GM12878 (cell line): ENCODE data around the gene SH2D5. TPM values are rescaled to one million over a fixed set of nuclear protein-coding genes. Genes with fewer than 3 reads are reported as not detected.

Experiments
- CREB1 ChIP-seq: IDR thresholded peaks from 2 replicates; pipeline ENCODE4 v1.6.1; 2012; ENCODE audit warnings: low read depth, mild to moderate bottlenecking, inconsistent platforms
- CREM ChIP-seq: IDR thresholded peaks from 2 replicates; pipeline ENCODE4 v1.6.1; 2014; ENCODE audit warnings: antibody characterized with exemption, low read depth
- FOXM1 ChIP-seq: IDR thresholded peaks from 2 replicates; pipeline ENCODE4 v1.6.1; 2012; ENCODE audit warnings: low read depth, mild to moderate bottlenecking, inconsistent platforms, low read length, moderate library complexity
- IRF4 ChIP-seq: IDR thresholded peaks from 2 replicates; pipeline ENCODE4 v1.6.1; 2011; ENCODE audit warnings: low read depth, low read length
- KLF5 ChIP-seq: fragments of 450-650 bp; IDR thresholded peaks from 2 replicates; pipeline ENCODE4 v1.6.1; 2014; ENCODE audit warnings: mild to moderate bottlenecking; ENCODE audit not compliant: partially characterized antibody
- polyA plus RNA-seq, 11 experiments: library from polyadenylated mRNA; depleted of rRNA in 4 of 11; unstranded in 6 of 11; stranded (reverse) in 5 of 11; fragments of >200 nt; fragmentation: Nextera tagmentation in 4 of 11; fragmentation: Illumina TruSeq in 1 of 11; extraction: Ambion mirVana in 4 of 11; extraction: Trizol in 1 of 11; gene quantifications; 1 replicate in 1 of 11; 2 replicates in 10 of 11; pipeline versions ENCODE4 v1.2.1 to v1.2.3, GENCODE V29; 2011 to 2016; ENCODE audit warnings: inconsistent platforms in 2 of 11, missing spikeins in 2 of 11, low read depth in 1 of 11
- total RNA-seq, 4 experiments: library from RNA; depleted of rRNA in 3 of 4; stranded (reverse); fragments of >200 nt in 3 of 4; fragmentation: Illumina TruSeq in 1 of 4; extraction: Trizol in 1 of 4; gene quantifications; 2 replicates each; pipeline versions ENCODE4 v1.2.1 to v1.2.3, GENCODE V29; 2013 to 2021
- TF ChIP-seq, protein P1 (sequence below): IDR thresholded peaks from 2 replicates; pipeline ENCODE4 v1.6.1; 2012; ENCODE audit warnings: mild to moderate bottlenecking, low read depth, low read length
- TF ChIP-seq, protein P2 (sequence below): fragments of 450-650 bp; IDR thresholded peaks from 2 replicates; pipeline ENCODE4 v1.6.1; 2016; ENCODE audit warnings: mild to moderate bottlenecking

The SH2D5 gene
- total and polyA plus RNA-seq, 10 of the 15 experiments (the other 5 are each of a cell fraction or from before 2014, with no cell fraction given), result 0.03 to 0.62 (median 0.20) TPM; not detected in 3

DNA sequence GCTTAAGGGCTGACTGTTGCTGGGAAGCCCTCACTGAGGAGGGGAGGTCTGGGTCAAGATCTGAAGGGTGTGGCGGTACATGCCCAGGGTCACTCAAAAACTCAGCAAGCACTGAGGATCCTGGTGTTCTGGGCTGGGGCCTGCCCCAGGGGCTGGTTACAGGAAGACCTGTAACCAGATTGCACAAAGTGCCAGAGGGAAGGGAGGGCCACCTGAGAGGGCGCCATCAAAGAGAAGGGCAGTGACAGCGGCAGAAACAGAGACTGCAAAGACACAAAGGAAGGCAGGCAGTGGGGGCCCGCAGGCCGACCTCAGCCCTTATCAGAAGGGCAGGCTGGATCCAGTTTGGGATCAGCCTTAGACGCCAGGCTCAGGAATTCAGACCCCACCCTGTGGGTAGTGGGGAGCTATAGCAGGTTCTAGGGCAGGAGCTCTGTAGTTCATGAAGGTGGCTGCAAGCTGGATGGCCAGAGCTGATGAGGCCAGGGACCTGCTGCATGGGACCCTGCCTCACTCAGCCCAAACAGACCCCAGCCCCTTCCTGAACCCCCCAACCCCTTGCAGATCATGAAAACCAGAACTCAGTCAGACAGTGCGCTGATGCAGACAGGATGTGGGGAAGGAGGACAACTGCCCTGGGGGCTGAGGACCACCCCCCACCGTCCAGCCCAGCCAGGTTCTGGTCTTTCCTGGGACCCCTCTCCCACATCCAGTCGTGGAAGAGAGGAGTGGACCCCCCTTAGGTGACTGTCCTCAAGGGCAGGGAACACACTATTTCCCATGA lies 3.9 kb downstream of the SH2D5 start (continued):
- TF ChIP-seq, protein P1, sequence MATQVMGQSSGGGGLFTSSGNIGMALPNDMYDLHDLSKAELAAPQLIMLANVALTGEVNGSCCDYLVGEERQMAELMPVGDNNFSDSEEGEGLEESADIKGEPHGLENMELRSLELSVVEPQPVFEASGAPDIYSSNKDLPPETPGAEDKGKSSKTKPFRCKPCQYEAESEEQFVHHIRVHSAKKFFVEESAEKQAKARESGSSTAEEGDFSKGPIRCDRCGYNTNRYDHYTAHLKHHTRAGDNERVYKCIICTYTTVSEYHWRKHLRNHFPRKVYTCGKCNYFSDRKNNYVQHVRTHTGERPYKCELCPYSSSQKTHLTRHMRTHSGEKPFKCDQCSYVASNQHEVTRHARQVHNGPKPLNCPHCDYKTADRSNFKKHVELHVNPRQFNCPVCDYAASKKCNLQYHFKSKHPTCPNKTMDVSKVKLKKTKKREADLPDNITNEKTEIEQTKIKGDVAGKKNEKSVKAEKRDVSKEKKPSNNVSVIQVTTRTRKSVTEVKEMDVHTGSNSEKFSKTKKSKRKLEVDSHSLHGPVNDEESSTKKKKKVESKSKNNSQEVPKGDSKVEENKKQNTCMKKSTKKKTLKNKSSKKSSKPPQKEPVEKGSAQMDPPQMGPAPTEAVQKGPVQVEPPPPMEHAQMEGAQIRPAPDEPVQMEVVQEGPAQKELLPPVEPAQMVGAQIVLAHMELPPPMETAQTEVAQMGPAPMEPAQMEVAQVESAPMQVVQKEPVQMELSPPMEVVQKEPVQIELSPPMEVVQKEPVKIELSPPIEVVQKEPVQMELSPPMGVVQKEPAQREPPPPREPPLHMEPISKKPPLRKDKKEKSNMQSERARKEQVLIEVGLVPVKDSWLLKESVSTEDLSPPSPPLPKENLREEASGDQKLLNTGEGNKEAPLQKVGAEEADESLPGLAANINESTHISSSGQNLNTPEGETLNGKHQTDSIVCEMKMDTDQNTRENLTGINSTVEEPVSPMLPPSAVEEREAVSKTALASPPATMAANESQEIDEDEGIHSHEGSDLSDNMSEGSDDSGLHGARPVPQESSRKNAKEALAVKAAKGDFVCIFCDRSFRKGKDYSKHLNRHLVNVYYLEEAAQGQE, result no peak
- no peak for TF ChIP-seq CREB1
- TF ChIP-seq KLF5, result no peak
- TF ChIP-seq CREM, result no peak
- TF ChIP-seq IRF4, result no peak
- no peak for TF ChIP-seq FOXM1
- TF ChIP-seq, protein P2, sequence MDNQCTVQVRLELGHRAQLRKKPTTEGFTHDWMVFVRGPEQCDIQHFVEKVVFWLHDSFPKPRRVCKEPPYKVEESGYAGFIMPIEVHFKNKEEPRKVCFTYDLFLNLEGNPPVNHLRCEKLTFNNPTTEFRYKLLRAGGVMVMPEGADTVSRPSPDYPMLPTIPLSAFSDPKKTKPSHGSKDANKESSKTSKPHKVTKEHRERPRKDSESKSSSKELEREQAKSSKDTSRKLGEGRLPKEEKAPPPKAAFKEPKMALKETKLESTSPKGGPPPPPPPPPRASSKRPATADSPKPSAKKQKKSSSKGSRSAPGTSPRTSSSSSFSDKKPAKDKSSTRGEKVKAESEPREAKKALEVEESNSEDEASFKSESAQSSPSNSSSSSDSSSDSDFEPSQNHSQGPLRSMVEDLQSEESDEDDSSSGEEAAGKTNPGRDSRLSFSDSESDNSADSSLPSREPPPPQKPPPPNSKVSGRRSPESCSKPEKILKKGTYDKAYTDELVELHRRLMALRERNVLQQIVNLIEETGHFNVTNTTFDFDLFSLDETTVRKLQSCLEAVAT, result no peak
